HG02943 (cell line): ENCODE measurements around the gene TPPP.

Experiments used
- ATAC-seq: cut with Tn5 transposase; IDR thresholded peaks from one replicate; pipeline ENCODE4 v1.9.1; 2021; ENCODE audit warnings: mild to moderate bottlenecking, low read depth, moderate library complexity; ENCODE audit not compliant: unreplicated experiment

Gene TPPP

DNA sequence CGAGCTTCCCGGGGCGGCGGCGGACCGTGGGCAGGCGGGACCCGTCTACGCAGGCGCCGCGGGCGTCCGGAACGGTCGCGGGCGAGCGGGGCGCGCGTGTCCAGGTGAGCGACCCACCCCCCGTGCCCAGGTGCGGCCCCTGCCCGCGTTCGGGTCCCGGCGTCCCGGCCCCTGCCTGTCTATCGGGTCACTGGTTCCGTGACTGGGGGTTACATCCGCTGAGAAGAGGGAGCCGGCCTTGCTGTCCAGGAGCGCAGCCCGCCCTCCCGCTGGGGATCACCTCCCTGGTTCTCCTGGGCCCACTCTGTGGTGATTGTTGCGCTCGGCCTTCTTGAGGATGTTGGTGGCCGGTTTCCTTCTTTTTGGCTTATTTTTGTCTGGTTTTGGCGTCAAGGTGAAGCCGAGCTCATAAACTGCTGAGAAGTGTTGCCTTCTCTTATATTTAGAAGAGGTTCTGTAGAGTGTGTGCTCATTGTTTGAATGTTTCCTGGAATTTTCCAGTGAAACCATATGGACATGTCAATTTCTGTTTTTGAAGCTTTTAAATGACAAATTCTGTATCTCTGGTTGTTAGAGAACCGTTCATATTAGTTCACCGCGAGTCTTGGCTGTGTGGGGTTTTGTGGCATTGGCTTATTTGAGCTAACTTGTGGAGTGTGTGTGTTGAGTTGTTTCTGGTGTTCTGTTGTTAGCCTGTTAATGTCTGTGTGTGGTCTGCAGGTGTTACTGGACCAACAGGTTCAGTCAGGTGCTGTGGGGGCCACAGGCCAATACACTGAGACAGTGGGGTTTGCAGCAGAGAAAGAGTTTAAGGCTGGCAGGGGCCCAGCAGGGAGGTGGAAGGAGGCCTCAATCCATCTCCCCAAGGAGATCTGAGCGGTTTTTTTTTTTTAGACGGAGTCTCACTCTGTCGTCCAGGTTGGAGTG is 80.4 kb downstream of the TPPP start:
- peak; percentile 36 for ATAC-seq

DNA sequence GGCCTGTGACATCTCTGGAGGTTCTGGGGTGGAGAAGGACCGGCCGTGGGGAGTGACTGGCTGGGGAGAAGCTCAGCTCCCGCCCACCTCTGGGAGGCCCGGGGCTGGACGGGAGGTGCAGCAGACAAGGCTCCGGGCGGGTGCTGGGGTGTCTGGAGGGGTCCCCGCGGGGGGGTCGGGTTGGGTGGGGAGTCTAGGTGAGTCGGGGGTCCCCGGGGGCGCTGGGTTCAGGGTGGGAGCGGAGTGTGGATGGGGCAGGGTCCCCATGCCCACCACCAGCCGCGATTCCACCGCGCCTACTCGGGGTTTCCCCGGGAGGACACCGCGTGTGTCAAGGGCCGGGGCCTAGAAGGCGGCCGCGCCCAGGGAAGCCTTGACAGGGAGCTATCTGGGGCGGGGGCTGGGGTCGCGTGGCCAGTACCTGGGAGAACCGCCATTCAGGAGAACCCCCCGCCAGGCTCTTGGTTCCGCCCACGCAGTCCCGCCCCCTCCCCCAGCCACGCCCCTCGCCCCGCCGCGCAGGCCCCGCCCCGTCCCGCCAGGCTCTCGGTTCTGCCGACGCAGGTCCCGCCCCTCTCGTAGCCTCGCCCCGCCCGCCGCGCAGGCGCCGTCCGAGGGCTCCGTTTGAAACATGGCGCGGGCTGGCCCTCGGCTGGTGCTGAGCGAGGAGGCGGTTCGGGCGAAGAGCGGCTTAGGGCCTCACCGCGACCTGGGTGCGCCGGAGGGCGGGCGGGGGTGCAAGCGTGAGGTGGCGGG is 81.2 kb downstream of the TPPP start, which contains the start of gene CEP72:
Gene CEP72, plus strand, starts transcription at position 610 of the 756 bp plus-strand sequence. Its CDS starts 22 bp downstream, at position 632.
- ATAC-seq, result peak; percentile 53

GRCh38 chr5:610744-611730 is 82.1 kb downstream of the TPPP start:
- ATAC-seq, result no peak

- no peak for ATAC-seq
Measured at GRCh38 chr5:610011-610743, 83.0 kb downstream of the TPPP start.
